CD14-positive monocyte (primary cell): ENCODE data around the gene CRB2. TPM values are rescaled to one million over a fixed set of nuclear protein-coding genes. Genes with fewer than 3 reads are reported as not detected.

Experiments
- DNase-seq, 3 donors: peaks; one replicate each; pipeline ENCODE4 v3.0.0-alpha.2; 2011 to 2022
- H2AFZ ChIP-seq: 2 replicates; pipeline ENCODE4 v1.6.0; 2012; ENCODE audit warnings: mild to moderate bottlenecking, low read depth, low read length, inconsistent platforms; ENCODE audit not compliant: insufficient read depth, poor library complexity, severe bottlenecking
- H3K27ac ChIP-seq, 2 donors: 1 replicate in 1 of 2; 2 replicates in 1 of 2; pipeline ENCODE4 v1.5.1; 2012 to 2013; ENCODE audit warnings: low read length in 2 of 2, control low read depth in 1 of 2, inconsistent platforms in 1 of 2, low read depth in 1 of 2, mild to moderate bottlenecking in 1 of 2
- H3K27me3 ChIP-seq, 2 donors: one replicate each; pipeline versions ENCODE4 v1.6.0 to v1.6.1; 2011 to 2013; ENCODE audit warnings: low read length in 2 of 2; ENCODE audit not compliant: control insufficient read depth in 2 of 2, insufficient read depth in 2 of 2
- H3K36me3 ChIP-seq, 2 donors: replicated peaks in 1 of 2; 1 replicate in 1 of 2; 2 replicates in 1 of 2; pipeline versions ENCODE4 v1.5.1 to v1.6.1; 2012 to 2013; ENCODE audit warnings: low read length in 2 of 2, control low read depth in 1 of 2, inconsistent platforms in 1 of 2, mild to moderate bottlenecking in 1 of 2; ENCODE audit not compliant: insufficient read depth in 2 of 2, control insufficient read depth in 1 of 2
- H3K4me1 ChIP-seq, 2 donors: 1 replicate in 1 of 2; 2 replicates in 1 of 2; pipeline versions ENCODE4 v1.5.1 to v1.6.1; 2012 to 2013; ENCODE audit warnings: low read length in 2 of 2, control low read depth in 1 of 2, inconsistent platforms in 1 of 2, mild to moderate bottlenecking in 1 of 2, moderate library complexity in 1 of 2; ENCODE audit not compliant: insufficient read depth in 2 of 2, control insufficient read depth in 1 of 2
- H3K4me2 ChIP-seq: replicated peaks from 2 replicates; pipeline ENCODE3; 2012; ENCODE audit warnings: low read length, moderate library complexity, mild to moderate bottlenecking; ENCODE audit not compliant: poor library complexity, severe bottlenecking; ENCODE audit errors: extremely low read depth
- H3K4me3 ChIP-seq, 3 experiments: fragments of 200-600 bp in 1 of 3; sonication (generic) in 1 of 3; replicated peaks in 1 of 3; 1 replicate in 2 of 3; 2 replicates in 1 of 3; pipeline ENCODE4 v1.5.1; 2011 to 2013; ENCODE audit warnings: low read length in 3 of 3, mild to moderate bottlenecking in 3 of 3, control low read depth in 2 of 3, low read depth in 2 of 3, inconsistent platforms in 1 of 3, moderate library complexity in 1 of 3
- H3K79me2 ChIP-seq: 2 replicates; pipeline ENCODE4 v1.6.0; 2012; ENCODE audit warnings: mild to moderate bottlenecking, control low read depth, inconsistent platforms, low read length, moderate library complexity; ENCODE audit not compliant: insufficient read depth
- H3K9ac ChIP-seq: 2 replicates; pipeline ENCODE4 v1.6.0; 2017; ENCODE audit warnings: low read length, mild to moderate bottlenecking; ENCODE audit not compliant: insufficient read depth, poor library complexity, severe bottlenecking
- H3K9me3 ChIP-seq, 2 donors: replicated peaks in 1 of 2; 1 replicate in 1 of 2; 2 replicates in 1 of 2; pipeline versions ENCODE4 v1.5.1 to v1.6.1; 2012 to 2013; ENCODE audit warnings: low read length in 2 of 2, control low read depth in 1 of 2; ENCODE audit not compliant: control insufficient read depth in 1 of 2, insufficient read depth in 1 of 2
- H4K20me1 ChIP-seq: 2 replicates; pipeline ENCODE4 v1.6.0; 2012; ENCODE audit warnings: mild to moderate bottlenecking, low read length, control low read depth, moderate library complexity; ENCODE audit not compliant: insufficient read depth
- H3K27ac Mint-ChIP-seq, 7 donors: one replicate each; pipeline ENCODE4 v1.8.0; 2020; ENCODE audit warnings: mild to moderate bottlenecking in 7 of 7, mixed read lengths in 7 of 7, moderate library complexity in 6 of 7, inconsistent platforms in 2 of 7
- H3K27me3 Mint-ChIP-seq, 3 donors: one replicate each; pipeline ENCODE4 v1.8.0; 2021 to 2022; ENCODE audit warnings: low read depth in 3 of 3, mild to moderate bottlenecking in 3 of 3, mixed read lengths in 3 of 3, moderate library complexity in 3 of 3, inconsistent platforms in 1 of 3
- H3K36me3 Mint-ChIP-seq, 2 donors: one replicate each; pipeline ENCODE4 v1.8.0; 2020; ENCODE audit warnings: mixed read lengths in 2 of 2, inconsistent platforms in 1 of 2, mild to moderate bottlenecking in 1 of 2
- H3K4me1 Mint-ChIP-seq: one replicate; pipeline ENCODE4 v1.8.0; 2020; ENCODE audit warnings: mild to moderate bottlenecking, mixed read lengths
- H3K4me3 Mint-ChIP-seq, 2 donors: one replicate each; pipeline ENCODE4 v1.8.0; 2020; ENCODE audit warnings: mild to moderate bottlenecking in 2 of 2, mixed read lengths in 2 of 2, moderate library complexity in 1 of 2
- H3K9me3 Mint-ChIP-seq, 7 donors: one replicate each; pipeline ENCODE4 v1.8.0; 2020 to 2022; ENCODE audit warnings: mixed read lengths in 7 of 7, mild to moderate bottlenecking in 6 of 7, moderate library complexity in 6 of 7, inconsistent platforms in 2 of 7
- WGBS: methylation state at CpG from one replicate; pipeline ENCODE4 v1.1.5; 2013; ENCODE audit warnings: missing lambda C conversion rate; ENCODE audit not compliant: insufficient coverage; 5-methylcytosine and 5-hydroxymethylcytosine counted together
- intact Hi-C, 2 donors: fragments of 100-400 bp; cut with micrococcal nuclease; formaldehyde crosslinking; loops; one replicate each; pipeline versions ENCODE4 v1.15.0 to v1.15.1; 2023
- polyA plus RNA-seq, 3 donors: library from polyadenylated mRNA; depleted of rRNA in 1 of 3; unstranded in 2 of 3; stranded (reverse) in 1 of 3; fragments of 300-500 nt in 2 of 3; fragments of >200 nt in 1 of 3; fragmentation: Illumina TruSeq in 2 of 3; gene quantifications; 1 replicate in 2 of 3; 2 replicates in 1 of 3; pipeline ENCODE4 v1.2.3, GENCODE V29; 2012 to 2021
- TF ChIP-seq, protein P1 (sequence below): fragments of 200-600 bp; IDR thresholded peaks from one replicate; pipeline ENCODE4 v1.8.0; 2022; ENCODE audit warnings: antibody characterized with exemption, mild to moderate bottlenecking

Gene CRB2
- polyA plus RNA-seq, 3 donors = not detected

- no peaks in the 10 kb centered on the region for H3K36me3 Mint-ChIP-seq
- 56% methylated on average over 5 of the region's 7 CpGs for WGBS
- H3K4me2 ChIP-seq = no peak overlapping the region
- peaks cover 4 to 13% (median 4%) of the 10 kb centered on the region in 3 donors for H3K27me3 Mint-ChIP-seq
- H3K9ac ChIP-seq = no peak overlapping the region
- no peak for DNase-seq
- H3K4me3 Mint-ChIP-seq = no peak overlapping the region
- no peaks in the 10 kb centered on the region for H3K79me2 ChIP-seq
- H3K9me3 Mint-ChIP-seq = no peaks in the 10 kb centered on the region
- TF ChIP-seq, protein P1, sequence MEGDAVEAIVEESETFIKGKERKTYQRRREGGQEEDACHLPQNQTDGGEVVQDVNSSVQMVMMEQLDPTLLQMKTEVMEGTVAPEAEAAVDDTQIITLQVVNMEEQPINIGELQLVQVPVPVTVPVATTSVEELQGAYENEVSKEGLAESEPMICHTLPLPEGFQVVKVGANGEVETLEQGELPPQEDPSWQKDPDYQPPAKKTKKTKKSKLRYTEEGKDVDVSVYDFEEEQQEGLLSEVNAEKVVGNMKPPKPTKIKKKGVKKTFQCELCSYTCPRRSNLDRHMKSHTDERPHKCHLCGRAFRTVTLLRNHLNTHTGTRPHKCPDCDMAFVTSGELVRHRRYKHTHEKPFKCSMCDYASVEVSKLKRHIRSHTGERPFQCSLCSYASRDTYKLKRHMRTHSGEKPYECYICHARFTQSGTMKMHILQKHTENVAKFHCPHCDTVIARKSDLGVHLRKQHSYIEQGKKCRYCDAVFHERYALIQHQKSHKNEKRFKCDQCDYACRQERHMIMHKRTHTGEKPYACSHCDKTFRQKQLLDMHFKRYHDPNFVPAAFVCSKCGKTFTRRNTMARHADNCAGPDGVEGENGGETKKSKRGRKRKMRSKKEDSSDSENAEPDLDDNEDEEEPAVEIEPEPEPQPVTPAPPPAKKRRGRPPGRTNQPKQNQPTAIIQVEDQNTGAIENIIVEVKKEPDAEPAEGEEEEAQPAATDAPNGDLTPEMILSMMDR = no peak
- H3K9me3 ChIP-seq = no peaks in the 10 kb centered on the region
- H3K27ac ChIP-seq = no peak overlapping the region
- intact Hi-C loops = no loop called here
- no peak overlapping the region for H2AFZ ChIP-seq
- H3K27ac Mint-ChIP-seq = peak overlapping the region in 1 of 7 donors; percentile 56
- H3K27me3 ChIP-seq = no peaks in the 10 kb centered on the region
- peaks cover 8 to 25% of the 10 kb centered on the region in 2 donors for H3K4me1 ChIP-seq
- no peaks in the 10 kb centered on the region for H4K20me1 ChIP-seq
- H3K4me1 Mint-ChIP-seq = peaks cover 44% of the 10 kb centered on the region
- H3K36me3 ChIP-seq = no peaks in the 10 kb centered on the region
- H3K4me3 ChIP-seq = no peak overlapping the region
Observed at GRCh38 chr9:123318202-123318601, 37.8 kb upstream of the CRB2 start.

- no peaks in the 10 kb centered on the region for H4K20me1 ChIP-seq
- H3K9ac ChIP-seq = no peak overlapping the region
- no peaks in the 10 kb centered on the region for H3K36me3 Mint-ChIP-seq
- peaks cover 4 to 14% (median 4%) of the 10 kb centered on the region in 3 donors for H3K27me3 Mint-ChIP-seq
- intact Hi-C loops = no loop called here
- WGBS = 100% methylated on average over 7 of the region's 7 CpGs
- no peaks in the 10 kb centered on the region for H3K27me3 ChIP-seq
- H3K27ac Mint-ChIP-seq = no peak overlapping the region
- H2AFZ ChIP-seq = no peak overlapping the region
- no peaks in the 10 kb centered on the region for H3K9me3 Mint-ChIP-seq
- TF ChIP-seq, protein P1 = no peak
- H3K4me1 ChIP-seq = peaks cover 10 to 25% of the 10 kb centered on the region in 2 donors
- H3K4me3 Mint-ChIP-seq = no peak overlapping the region
- no peak overlapping the region for H3K4me3 ChIP-seq
- no peaks in the 10 kb centered on the region for H3K79me2 ChIP-seq
- no peak overlapping the region for H3K4me2 ChIP-seq
- no peaks in the 10 kb centered on the region for H3K36me3 ChIP-seq
- peaks cover 46% of the 10 kb centered on the region for H3K4me1 Mint-ChIP-seq
- no peak for DNase-seq
- H3K27ac ChIP-seq = no peak overlapping the region
- H3K9me3 ChIP-seq = no peaks in the 10 kb centered on the region
Observed at GRCh38 chr9:123318961-123319421, 37.0 kb upstream of the CRB2 start.
